Measurements from ENCODE around the gene CTCFL. TPM values are rescaled to one million over a fixed set of nuclear protein-coding genes. Genes with fewer than 3 reads are reported as not detected.
A peak's percentile ranks its signal among the peaks of the same experiment; 100 is the strongest.
"Not testable (repeated sequence)": the region's sequence is repeated elsewhere in the genome, so short reads cannot be mapped to it uniquely, and the experiment has no call there.

CTCFL gene
- total RNA-seq, 3 donors from 2014 or later: 0.11 to 0.27 (median 0.15) TPM

GRCh38 chr20:57476641-57477461 is 48.1 kb downstream of the CTCFL start:
- Mint-ChIP-seq H3K36me3 (ENCODE audit: insufficient read depth) (no peaks in the 10 kb centered on the region), H3K27me3 (ENCODE audit: low read depth) (peaks cover 3% of the 10 kb centered on the region), H3K4me1 (ENCODE audit: low read depth) (peaks cover 39% of the 10 kb centered on the region), H3K4me3 (no peak overlapping the region), H3K9me3 (no peaks in the 10 kb centered on the region)
- DNase-seq: no peak
- ATAC-seq: no peak

DNA sequence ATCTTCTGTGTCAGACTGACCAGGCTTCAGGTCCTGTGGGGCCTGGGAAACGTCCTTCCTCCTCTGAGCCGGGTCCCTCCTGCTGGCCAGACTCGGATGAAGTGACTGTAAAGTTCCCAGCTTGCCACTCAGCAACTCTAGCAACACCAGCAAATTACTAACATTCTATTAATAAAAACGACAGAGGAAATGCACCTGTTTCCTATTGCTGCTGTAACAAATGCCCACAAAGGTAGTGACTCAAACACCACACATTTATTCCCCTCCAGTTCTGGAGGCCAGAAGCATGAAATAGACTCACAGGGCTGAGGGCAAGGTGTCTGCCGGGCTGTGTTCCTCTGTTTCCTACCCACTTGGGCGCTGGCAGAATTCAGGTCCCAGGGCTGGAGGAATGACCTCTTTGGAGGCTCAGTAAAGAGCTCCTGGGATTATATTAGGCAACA is 48.8 kb downstream of the CTCFL start:
- DNase-seq: no peak
- Mint-ChIP-seq H3K4me1 (ENCODE audit: low read depth) (peaks cover 31% of the 10 kb centered on the region), H3K4me3 (no peak overlapping the region), H3K36me3 (ENCODE audit: insufficient read depth) (no peaks in the 10 kb centered on the region), H3K27me3 (ENCODE audit: low read depth) (peaks cover 3% of the 10 kb centered on the region), H3K9me3 (no peaks in the 10 kb centered on the region)
- no peak for ATAC-seq

DNA sequence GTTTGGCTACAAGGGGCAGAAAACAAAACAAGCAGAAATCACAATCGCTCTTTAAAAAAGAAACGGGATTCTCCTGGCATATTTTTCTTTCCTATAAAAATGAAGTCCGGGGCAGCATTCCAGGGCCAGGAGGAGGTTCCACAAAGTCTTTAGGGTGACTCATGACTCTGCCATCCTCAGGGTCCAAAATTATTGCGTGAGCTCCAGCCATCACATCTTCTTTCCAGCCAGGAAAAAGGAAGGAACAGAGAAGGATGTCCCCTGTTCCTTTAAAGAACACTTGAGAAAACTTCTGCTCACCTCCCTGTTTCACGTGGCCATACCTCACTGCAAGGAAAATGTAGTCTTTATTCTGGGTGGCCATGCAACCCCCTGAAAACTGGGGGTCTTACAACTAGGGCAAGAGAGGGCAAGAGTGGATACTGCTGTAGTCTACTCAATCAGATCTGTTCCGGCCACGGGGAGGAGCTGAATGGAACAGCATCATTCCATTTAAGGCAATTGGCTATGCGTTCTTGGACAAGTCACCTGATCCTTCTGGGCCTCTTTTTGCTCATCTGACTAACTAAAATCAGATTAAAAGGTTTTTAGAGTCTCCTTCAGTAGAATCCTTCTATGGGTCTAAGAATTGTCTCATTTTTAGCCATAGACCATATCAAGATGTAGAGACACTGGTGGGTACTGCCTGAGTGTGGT is 49.4 kb downstream of the CTCFL start:
- Mint-ChIP-seq H3K4me1 (ENCODE audit: low read depth) (peaks cover 27% of the 10 kb centered on the region), H3K9me3 (no peaks in the 10 kb centered on the region), H3K36me3 (ENCODE audit: insufficient read depth) (no peaks in the 10 kb centered on the region), H3K4me3 (no peak overlapping the region), H3K27me3 (ENCODE audit: low read depth) (peaks cover 3% of the 10 kb centered on the region)
- ATAC-seq (no peak), DNase-seq (no peak)

- H3K36me3 Mint-ChIP-seq (ENCODE audit: insufficient read depth): no peaks in the 10 kb centered on the region
- DNase-seq (no peak), ATAC-seq (no peak)
- H3K27me3 Mint-ChIP-seq (ENCODE audit: low read depth): peaks cover 3% of the 10 kb centered on the region
- no peak overlapping the region for H3K4me3 Mint-ChIP-seq
- H3K9me3 Mint-ChIP-seq: no peaks in the 10 kb centered on the region
- peaks cover 26% of the 10 kb centered on the region for H3K4me1 Mint-ChIP-seq (ENCODE audit: low read depth)
Measured at GRCh38 chr20:57474816-57475215, 50.1 kb downstream of the CTCFL start.

DNA sequence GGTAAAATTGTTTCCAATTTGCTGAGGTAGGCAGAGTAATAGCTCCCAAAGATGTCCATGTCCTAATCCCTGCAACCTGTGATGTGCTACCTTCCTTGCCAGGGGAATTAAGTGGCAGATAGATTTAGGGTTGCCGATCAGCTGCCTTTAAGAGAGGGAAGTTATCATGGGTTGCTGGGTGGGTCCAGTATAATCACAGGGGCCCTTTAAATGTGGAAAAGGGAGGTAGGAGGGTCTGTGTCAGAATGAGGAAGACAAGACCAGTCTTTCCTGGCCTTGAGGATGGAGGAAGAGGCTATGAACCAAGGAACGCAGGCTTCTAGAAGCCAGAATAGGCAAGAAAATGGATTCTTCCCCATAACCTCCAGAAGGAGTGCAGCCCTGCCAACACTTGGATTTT is 50.7 kb downstream of the CTCFL start:
- no peaks in the 10 kb centered on the region for H3K9me3 Mint-ChIP-seq
- H3K36me3 Mint-ChIP-seq (ENCODE audit: insufficient read depth): no peaks in the 10 kb centered on the region
- H3K27me3 Mint-ChIP-seq (ENCODE audit: low read depth): peaks cover 3% of the 10 kb centered on the region
- peaks cover 26% of the 10 kb centered on the region for H3K4me1 Mint-ChIP-seq (ENCODE audit: low read depth)
- no peak for DNase-seq
- ATAC-seq: no peak
- H3K4me3 Mint-ChIP-seq: no peak overlapping the region

GRCh38 chr20:57473246-57474048 is 51.5 kb downstream of the CTCFL start:
- no peaks in the 10 kb centered on the region for H3K36me3 Mint-ChIP-seq (ENCODE audit: insufficient read depth)
- DNase-seq: no peak
- no peak overlapping the region for H3K4me3 Mint-ChIP-seq
- no peaks in the 10 kb centered on the region for H3K9me3 Mint-ChIP-seq
- H3K27me3 Mint-ChIP-seq (ENCODE audit: low read depth): peaks cover 3% of the 10 kb centered on the region
- H3K4me1 Mint-ChIP-seq (ENCODE audit: low read depth): peaks cover 26% of the 10 kb centered on the region
- ATAC-seq: peak; percentile 65 to 71

- H3K36me3 Mint-ChIP-seq (ENCODE audit: insufficient read depth); DNase-seq; H3K27me3 Mint-ChIP-seq (ENCODE audit: low read depth); H3K9me3 Mint-ChIP-seq; H3K4me3 Mint-ChIP-seq: not testable (repeated sequence)
- peaks cover 26% of the 10 kb centered on the region for H3K4me1 Mint-ChIP-seq (ENCODE audit: low read depth)
- ATAC-seq: peak in 1 of 2 donors; percentile 15
Measured at GRCh38 chr20:57472474-57472873, 52.5 kb downstream of the CTCFL start.

DNA sequence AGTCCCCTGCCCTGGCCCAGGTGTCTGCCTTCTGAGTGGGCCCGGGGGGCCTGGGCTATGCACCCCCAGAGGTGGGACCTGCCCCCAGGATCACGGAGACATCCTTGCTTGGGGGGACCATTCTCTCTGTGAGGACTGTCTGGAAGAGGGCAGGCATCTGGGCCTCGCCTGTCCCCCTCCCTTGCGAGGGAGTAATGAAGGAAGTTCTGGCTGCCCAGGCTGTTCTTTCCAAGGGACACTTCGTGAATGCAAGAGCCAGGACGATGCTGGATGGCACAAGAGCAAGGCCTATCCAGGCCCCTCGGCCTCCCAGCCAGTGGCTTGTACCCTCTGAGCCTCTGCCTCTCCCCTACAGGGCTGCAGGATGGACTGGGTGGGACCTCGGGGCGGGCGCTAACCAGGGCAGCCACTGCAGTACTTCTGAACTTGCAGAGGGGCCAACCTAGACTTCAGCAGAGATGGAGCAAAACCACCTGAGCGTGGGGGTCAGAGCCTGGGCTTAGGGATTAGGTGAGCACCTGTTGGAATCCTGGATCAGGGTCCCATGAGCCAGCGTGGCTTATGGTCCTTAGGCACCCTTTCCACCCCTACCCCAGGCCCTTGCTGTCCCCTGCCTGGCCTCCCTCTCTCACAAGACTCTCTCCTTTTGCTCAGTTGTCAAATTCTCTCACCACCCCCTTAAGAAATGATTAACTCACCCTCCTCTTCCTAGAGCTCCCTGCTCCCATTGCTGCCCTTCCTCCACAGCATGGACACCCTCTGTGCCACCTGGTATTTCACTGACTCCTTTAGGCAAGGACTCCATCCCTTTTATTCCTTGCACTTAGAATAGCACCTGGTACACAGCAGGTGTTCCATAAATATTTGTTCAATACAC is 53.2 kb downstream of the CTCFL start:
- no peak overlapping the region for H3K4me3 Mint-ChIP-seq
- H3K27me3 Mint-ChIP-seq (ENCODE audit: low read depth): no peaks in the 10 kb centered on the region
- no peaks in the 10 kb centered on the region for H3K9me3 Mint-ChIP-seq
- no peak for DNase-seq
- no peak for ATAC-seq
- no peaks in the 10 kb centered on the region for H3K36me3 Mint-ChIP-seq (ENCODE audit: insufficient read depth)
- peaks cover 26% of the 10 kb centered on the region for H3K4me1 Mint-ChIP-seq (ENCODE audit: low read depth)

DNA sequence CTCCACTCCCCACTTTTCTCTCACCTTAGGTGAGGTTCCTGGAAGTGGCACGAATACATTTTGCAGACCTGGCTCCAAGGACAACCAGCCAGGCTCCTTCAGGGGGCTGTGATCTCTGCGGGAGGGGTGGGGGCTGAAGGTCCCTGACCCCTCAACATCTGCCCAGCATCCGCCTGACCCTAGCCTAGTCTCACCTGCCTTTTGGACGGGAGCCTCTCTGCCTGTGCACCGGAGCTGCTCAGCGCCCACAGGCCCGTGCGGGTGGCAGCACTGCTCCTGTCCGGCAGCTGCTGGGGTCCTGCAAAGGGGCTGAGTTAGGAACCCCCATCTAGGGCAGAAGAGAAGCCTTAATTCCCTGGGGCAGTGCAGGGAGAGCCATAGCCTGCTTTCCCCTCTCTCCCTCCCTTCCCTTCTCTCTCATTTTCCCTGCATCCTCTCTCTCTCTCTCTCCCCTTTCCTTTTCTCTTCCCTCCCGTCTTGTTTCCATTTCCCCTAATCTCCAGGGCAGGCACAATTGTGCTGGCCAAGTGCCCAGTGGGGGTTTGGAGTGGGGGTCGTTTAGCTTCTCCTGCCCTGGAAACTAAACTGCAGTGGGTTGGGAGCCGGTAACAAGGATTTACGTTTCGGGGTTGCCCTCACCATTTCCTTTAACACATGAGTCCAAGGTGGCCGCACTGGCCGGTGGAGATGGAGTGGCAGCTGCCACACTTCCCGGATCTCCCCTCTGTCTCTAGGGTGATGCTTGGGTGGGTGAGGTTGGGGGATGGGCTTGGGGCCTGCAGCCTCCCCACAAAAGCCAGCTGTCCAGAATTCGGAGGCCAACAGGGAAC is 54.1 kb downstream of the CTCFL start:
- Mint-ChIP-seq H3K27me3 (ENCODE audit: low read depth) (no peaks in the 10 kb centered on the region), H3K9me3 (no peaks in the 10 kb centered on the region), H3K36me3 (ENCODE audit: insufficient read depth) (no peaks in the 10 kb centered on the region), H3K4me3 (no peak overlapping the region), H3K4me1 (ENCODE audit: low read depth) (peaks cover 22% of the 10 kb centered on the region)
- ATAC-seq: no peak
- DNase-seq: no peak

DNA sequence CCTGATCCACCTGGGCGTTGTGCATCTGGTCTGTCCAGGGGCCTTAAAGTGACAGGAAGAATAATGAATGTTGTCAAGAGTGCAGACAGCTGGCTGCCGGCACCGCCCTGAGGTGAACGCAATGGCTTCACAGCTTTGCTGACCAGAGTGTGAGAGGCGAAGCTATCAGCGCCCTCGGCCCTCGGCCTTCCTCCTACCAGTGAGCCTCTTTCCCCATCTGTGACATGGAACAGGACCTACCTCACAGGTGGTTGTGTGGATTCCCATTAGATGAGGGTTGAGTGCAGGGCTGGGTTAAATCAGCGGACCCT is 54.8 kb downstream of the CTCFL start:
- DNase-seq (no peak), ATAC-seq (no peak)
- H3K9me3 Mint-ChIP-seq: no peaks in the 10 kb centered on the region
- no peaks in the 10 kb centered on the region for H3K36me3 Mint-ChIP-seq (ENCODE audit: insufficient read depth)
- H3K4me1 Mint-ChIP-seq (ENCODE audit: low read depth): peaks cover 17% of the 10 kb centered on the region
- H3K27me3 Mint-ChIP-seq (ENCODE audit: low read depth): no peaks in the 10 kb centered on the region
- no peak overlapping the region for H3K4me3 Mint-ChIP-seq

DNA sequence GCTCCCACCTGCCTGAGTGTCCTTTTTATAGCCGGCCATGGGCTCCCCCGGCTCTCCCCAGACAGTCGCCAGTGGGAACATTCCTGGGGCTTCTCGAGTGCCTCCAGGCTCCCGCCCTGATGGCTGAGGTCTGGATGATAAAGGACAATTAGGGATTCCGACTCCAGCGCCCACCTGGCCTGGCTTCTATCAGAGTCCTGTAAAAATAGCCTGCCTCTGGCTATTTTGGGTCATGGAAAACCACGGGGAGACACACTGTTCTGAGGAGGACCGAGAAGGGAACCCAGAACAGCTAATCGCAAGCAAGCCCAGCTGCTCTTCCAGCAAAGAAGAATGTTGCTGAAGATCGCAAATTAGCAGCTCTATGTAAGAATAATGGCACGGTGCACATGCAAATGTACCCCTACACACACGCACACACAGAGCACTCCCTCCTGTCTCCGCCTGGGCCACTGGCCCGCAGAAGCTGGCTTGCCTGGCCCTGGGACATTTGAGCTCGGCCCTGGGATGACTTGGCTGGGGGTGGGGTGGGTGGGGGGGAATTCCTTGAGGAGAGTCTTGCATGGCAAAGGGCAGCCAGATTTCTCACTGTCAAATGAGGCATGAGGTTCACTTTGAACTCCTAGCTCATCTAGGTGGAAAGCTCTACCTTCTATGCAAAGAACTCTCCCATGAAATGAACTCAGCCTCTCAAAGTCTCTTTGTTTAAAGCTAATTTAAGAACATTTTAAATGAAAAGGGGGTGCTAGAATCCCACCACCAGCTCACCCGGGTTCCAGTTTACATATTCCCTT is 55.3 kb downstream of the CTCFL start:
- Mint-ChIP-seq H3K9me3 (no peaks in the 10 kb centered on the region), H3K4me3 (no peak overlapping the region), H3K4me1 (ENCODE audit: low read depth) (peaks cover 17% of the 10 kb centered on the region), H3K36me3 (ENCODE audit: insufficient read depth) (no peaks in the 10 kb centered on the region), H3K27me3 (ENCODE audit: low read depth) (no peaks in the 10 kb centered on the region)
- no peak for ATAC-seq
- DNase-seq: no peak

DNA sequence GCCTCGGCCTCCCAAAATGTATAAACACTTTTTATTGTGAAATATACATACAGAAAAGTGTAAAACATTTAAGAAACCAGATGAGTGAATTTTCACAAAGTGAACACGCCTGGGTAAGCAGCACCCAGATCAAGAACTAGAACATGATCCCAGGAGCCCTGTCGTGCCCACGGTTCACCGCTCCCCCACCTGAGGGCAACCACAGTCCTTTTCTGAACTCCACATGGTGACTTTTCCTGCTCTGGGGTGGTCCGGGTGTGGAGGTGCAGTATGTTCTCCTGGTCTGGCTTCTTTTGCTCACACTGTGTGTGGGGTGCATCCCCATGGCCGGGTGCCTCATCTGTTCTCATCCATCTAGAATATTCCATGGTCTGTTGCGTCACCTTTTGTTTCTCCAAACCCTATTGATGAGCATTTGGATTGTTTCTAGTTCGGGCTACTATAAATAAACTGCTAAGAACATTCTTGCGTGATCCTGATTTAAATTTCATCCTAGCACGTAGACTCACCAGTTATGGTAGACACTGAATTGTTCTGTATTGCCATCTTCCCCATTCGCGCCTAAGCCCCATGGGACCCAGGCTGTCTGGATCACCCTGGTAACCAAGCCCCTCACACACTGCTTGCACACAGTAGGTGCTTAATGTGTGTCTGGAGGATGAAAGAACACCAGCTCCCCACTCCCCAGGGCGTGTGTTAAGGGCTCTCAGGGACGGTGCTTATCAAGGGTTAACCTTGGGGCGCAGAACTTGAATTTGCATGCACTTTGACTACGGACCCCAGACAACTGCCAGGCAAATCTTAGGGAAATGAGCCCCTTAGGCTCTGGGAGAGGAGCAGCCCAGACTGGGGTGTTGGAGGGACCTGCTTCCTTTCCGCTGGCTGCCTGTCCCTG is 56.2 kb downstream of the CTCFL start:
- H3K36me3 Mint-ChIP-seq (ENCODE audit: insufficient read depth): no peaks in the 10 kb centered on the region
- ATAC-seq (no peak), DNase-seq (no peak)
- H3K9me3 Mint-ChIP-seq: no peaks in the 10 kb centered on the region
- peaks cover 9% of the 10 kb centered on the region for H3K4me1 Mint-ChIP-seq (ENCODE audit: low read depth)
- no peak overlapping the region for H3K4me3 Mint-ChIP-seq
- no peaks in the 10 kb centered on the region for H3K27me3 Mint-ChIP-seq (ENCODE audit: low read depth)
